Activated CD8-positive, alpha-beta memory T cell treated with anti-CD3 and anti-CD28 coated beads, Interleukin-2, amount 50 U/mL, for 24 hours (primary cell): Measurements from ENCODE around the gene KPNA5.
"Not testable (repeated sequence)": the region's sequence is repeated elsewhere in the genome, so short reads cannot be mapped to it uniquely, and the experiment has no call there.

Experiments
- DNase-seq: peaks from one replicate; pipeline ENCODE4 v3.0.0-alpha.2; 2020; ENCODE audit errors: extremely low read depth

The KPNA5 gene

GRCh38 chr6:116703888-116704287 is 22.9 kb downstream of the KPNA5 start:
- DNase-seq = not testable (repeated sequence)

- DNase-seq = no peak
Measured at GRCh38 chr6:116705917-116706316, 24.9 kb downstream of the KPNA5 start.

- DNase-seq = no peak
Measured at GRCh38 chr6:116714296-116714695, 33.3 kb downstream of the KPNA5 start.

- no peak for DNase-seq
Measured at GRCh38 chr6:116714761-116715160, 33.8 kb downstream of the KPNA5 start.

- no peak for DNase-seq
Measured at GRCh38 chr6:116726947-116727346, 45.9 kb downstream of the KPNA5 start.

GRCh38 chr6:116730513-116730912 is 49.5 kb downstream of the KPNA5 start:
- no peak for DNase-seq

GRCh38 chr6:116737004-116737403 is 56.0 kb downstream of the KPNA5 start:
- DNase-seq = no peak

GRCh38 chr6:116740486-116740885 is 59.5 kb downstream of the KPNA5 start:
- DNase-seq = not testable (repeated sequence)

GRCh38 chr6:116741571-116741970 is 60.6 kb downstream of the KPNA5 start:
- no peak for DNase-seq

- no peak for DNase-seq
Measured at GRCh38 chr6:116745176-116745575, 64.2 kb downstream of the KPNA5 start.

- DNase-seq = no peak
Measured at GRCh38 chr6:116761779-116762178, 80.8 kb downstream of the KPNA5 start.

- DNase-seq = no peak
Measured at GRCh38 chr6:116762235-116762634, 81.2 kb downstream of the KPNA5 start.

- DNase-seq = no peak
Measured at GRCh38 chr6:116763048-116763447, 82.0 kb downstream of the KPNA5 start.

GRCh38 chr6:116763906-116764628 is 83.1 kb downstream of the KPNA5 start:
- DNase-seq = no peak

- DNase-seq = no peak
Measured at GRCh38 chr6:116764629-116764960, 83.6 kb downstream of the KPNA5 start.

GRCh38 chr6:116764961-116765841 is 84.2 kb downstream of the KPNA5 start, which contains the start of gene FAM162B:
FAM162B (minus strand) TSS chr6:116765719; CDS start chr6:116765576, 143 bp downstream.
- DNase-seq = no peak

GRCh38 chr6:116766506-116767176 is 85.6 kb downstream of the KPNA5 start:
- DNase-seq = no peak

GRCh38 chr6:116767715-116768114 is 86.7 kb downstream of the KPNA5 start:
- no peak for DNase-seq

- no peak for DNase-seq
Measured at GRCh38 chr6:116772450-116772849, 91.4 kb downstream of the KPNA5 start.

- DNase-seq = no peak
Measured at GRCh38 chr6:116773886-116774285, 92.9 kb downstream of the KPNA5 start.

- no peak for DNase-seq
Measured at GRCh38 chr6:116779573-116780164, 98.7 kb downstream of the KPNA5 start.

GRCh38 chr6:116783852-116784251 is 102.8 kb downstream of the KPNA5 start:
- no peak for DNase-seq
